HUES6 (cell line): Measurements from ENCODE around the gene NUP210.

Experiments
- H3K27ac ChIP-seq: 2 replicates; pipeline ENCODE4 v1.7.0; 2013; ENCODE audit warnings: low read depth, mild to moderate bottlenecking, low read length, inconsistent platforms
- H3K27me3 ChIP-seq: 2 replicates; pipeline ENCODE4 v1.6.1; 2013; ENCODE audit warnings: low read length; ENCODE audit not compliant: control insufficient read depth, insufficient read depth
- H3K36me3 ChIP-seq: 2 replicates; pipeline ENCODE4 v1.6.1; 2013; ENCODE audit warnings: low read length; ENCODE audit not compliant: control insufficient read depth, insufficient read depth
- H3K4me1 ChIP-seq: 2 replicates; pipeline ENCODE4 v1.6.1; 2013; ENCODE audit warnings: low read length; ENCODE audit not compliant: control insufficient read depth, insufficient read depth
- H3K4me3 ChIP-seq: 2 replicates; pipeline ENCODE4 v1.5.1; 2013; ENCODE audit warnings: low read depth, low read length
- H3K9ac ChIP-seq: one replicate; pipeline ENCODE4 v1.6.1; 2013; ENCODE audit warnings: mild to moderate bottlenecking, low read length
- H3K9me3 ChIP-seq: 2 replicates; pipeline ENCODE4 v1.6.1; 2013; ENCODE audit warnings: low read depth, low read length; ENCODE audit not compliant: control insufficient read depth, insufficient read depth

The NUP210 gene

DNA sequence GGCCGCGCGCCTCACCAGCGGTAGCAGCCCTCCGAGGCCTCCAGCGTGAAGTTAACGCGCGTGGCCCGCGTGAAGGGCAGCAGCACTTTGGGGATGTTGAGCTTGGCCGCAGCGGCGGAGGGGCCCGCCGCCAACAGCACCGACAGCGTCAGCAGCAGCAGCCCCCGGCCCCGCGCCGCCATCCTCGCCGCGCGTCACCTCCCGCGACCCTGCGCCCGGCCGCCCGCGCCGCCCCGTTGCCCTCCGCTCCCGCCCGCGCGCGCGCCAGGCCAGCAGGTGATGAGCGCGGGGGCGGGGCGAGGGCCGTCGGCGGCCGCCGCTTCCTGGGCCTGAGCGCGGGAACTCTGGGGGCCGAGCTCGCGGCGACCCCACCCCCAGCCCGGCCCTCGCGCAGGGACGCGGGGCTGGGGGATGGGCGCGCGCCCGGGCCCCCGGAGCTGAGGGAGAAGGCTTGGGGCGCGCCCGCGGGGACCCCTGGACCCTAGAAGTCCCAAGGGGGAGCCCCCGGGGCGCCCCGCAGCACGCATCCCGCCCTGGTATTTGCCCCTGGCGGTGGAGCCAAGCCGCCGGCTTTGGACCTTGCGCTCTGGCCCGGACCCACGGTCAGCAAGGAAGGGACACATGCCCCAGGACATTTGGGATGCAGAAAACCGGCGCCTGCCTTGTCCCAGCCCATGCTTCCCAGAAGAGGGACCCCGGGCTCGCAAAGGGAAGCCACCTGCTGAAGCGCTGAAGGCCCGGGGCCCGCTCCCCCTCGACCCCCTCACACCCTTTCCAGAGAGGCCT, at the start of gene NUP210:
Gene NUP210 (minus strand): TSS at position 278 of the 786 bp plus-strand sequence. CDS start 96 bp downstream, at position 182.
- no peaks in the 10 kb centered on the region; the same call in 1 of the 2 replicates for H3K9me3 ChIP-seq
- peak within 1 kb of the TSS; percentile 79 for H3K9ac ChIP-seq
- peaks cover 34% of the 10 kb centered on the region for H3K27me3 ChIP-seq
- no peak within 1 kb of the TSS for H3K27ac ChIP-seq
- H3K4me3 ChIP-seq: peak within 1 kb of the TSS; percentile 67
- peaks cover 25% of the 10 kb centered on the region for H3K4me1 ChIP-seq
- H3K36me3 ChIP-seq: no peaks in the 10 kb centered on the region

GRCh38 chr3:13466781-13467180, 46.7 kb upstream of the NUP210 start:
- no peak overlapping the region for H3K4me3 ChIP-seq
- H3K36me3 ChIP-seq: no peaks in the 10 kb centered on the region
- no peaks in the 10 kb centered on the region for H3K9me3 ChIP-seq
- no peak overlapping the region for H3K27ac ChIP-seq
- no peak overlapping the region for H3K9ac ChIP-seq
- 0 out of 2 replicates have a peak, but pooled peaks cover 3% of the 10 kb centered on the region for H3K27me3 ChIP-seq
- H3K4me1 ChIP-seq: no peaks in the 10 kb centered on the region; the same call in 1 of the 2 replicates

DNA sequence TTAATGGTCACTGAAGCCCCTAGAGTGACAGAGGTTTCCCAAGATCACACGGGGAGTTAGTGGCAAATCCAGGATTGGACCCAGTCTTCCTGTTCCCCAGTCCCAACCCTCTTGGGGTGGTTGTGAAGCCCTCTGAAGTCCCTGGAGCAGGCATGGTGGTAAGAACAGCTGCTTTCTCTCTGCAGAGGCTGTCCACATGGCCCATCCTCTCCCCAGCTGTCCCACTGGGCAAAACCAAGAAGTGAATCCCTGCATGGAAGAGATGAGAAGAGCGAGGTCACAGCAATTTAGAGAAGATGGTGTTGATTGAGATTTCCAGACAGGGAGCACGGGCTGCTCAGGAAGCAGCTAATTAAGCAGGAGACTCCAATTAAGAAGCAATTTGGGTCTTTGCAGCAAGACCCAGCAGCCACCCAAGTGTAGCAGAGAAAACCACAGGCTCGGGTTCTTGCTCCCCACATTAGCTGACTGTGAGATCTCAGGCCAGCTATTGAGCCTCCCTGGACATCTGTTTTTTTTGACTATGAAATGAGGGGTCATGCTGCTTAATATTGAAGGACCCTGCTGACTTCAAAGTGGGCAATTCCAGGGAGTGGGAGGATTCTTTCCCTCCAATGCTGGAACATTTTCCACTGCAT, 45.2 kb upstream of the NUP210 start:
- H3K4me3 ChIP-seq: no peak overlapping the region
- no peak overlapping the region for H3K9ac ChIP-seq

DNA sequence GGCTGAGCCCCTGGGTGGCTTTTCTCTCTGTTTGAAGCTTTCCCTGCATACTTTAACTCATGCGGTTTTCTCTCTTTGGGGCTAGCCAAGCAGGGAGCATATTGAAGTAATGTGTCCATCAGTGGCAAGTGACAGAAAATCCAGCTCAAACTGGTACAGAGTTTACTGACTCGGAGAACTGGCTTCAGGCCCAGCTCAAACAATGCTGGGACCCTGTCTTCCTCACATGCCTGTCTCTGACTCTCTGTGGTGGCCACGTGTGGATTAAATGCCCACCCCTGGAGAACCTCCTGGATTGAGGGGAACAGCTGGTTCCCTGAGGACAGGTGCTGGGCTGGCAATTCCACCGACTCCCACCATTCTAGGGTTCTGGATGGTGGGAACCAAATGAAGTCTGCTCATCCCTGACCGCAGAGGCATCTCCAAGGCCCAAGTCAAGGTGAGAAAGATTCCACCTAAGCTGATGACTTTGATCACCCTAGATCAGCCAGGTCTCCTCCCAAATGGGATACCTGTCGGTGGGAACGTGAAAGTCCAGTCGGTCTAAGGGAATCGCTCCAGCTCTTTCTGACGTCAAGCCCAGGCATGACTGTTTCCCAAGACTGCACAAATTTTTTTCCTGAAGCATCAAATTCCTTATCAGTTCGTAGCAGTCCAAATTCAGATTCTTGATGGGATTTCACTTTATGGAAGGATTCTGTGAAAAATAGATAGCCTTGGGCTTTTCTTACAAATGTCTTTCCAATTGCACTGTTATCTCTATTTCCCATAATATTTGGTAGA, 43.7 kb upstream of the NUP210 start:
- no peak overlapping the region for H3K4me3 ChIP-seq
- H3K27ac ChIP-seq: no peak overlapping the region
- H3K36me3 ChIP-seq: no peaks in the 10 kb centered on the region
- peaks cover 4% of the 10 kb centered on the region; the same call in 1 of the 2 replicates for H3K4me1 ChIP-seq
- no peak overlapping the region for H3K9ac ChIP-seq
- H3K9me3 ChIP-seq: no peaks in the 10 kb centered on the region
- peaks cover 21% of the 10 kb centered on the region for H3K27me3 ChIP-seq

More for the DNA sequence above, 45.2 kb upstream of the NUP210 start:
- Histone ChIP-seq H3K36me3 (no peaks in the 10 kb centered on the region), H3K27ac (no peak overlapping the region), H3K27me3 (peaks cover 11% of the 10 kb centered on the region), H3K4me1 (peaks cover 4% of the 10 kb centered on the region; the same call in 1 of the 2 replicates), H3K9me3 (no peaks in the 10 kb centered on the region)

- Histone ChIP-seq H3K4me3 (no peak overlapping the region), H3K27ac (no peak overlapping the region), H3K27me3 (peaks cover 21% of the 10 kb centered on the region), H3K36me3 (no peaks in the 10 kb centered on the region), H3K4me1 (peaks cover 4% of the 10 kb centered on the region; the same call in 1 of the 2 replicates), H3K9ac (no peak overlapping the region), H3K9me3 (no peaks in the 10 kb centered on the region)
Measured at GRCh38 chr3:13462822-13463221, 42.7 kb upstream of the NUP210 start.

- H3K9ac ChIP-seq: no peak overlapping the region
- H3K36me3 ChIP-seq: no peaks in the 10 kb centered on the region
- no peak overlapping the region for H3K27ac ChIP-seq
- H3K27me3 ChIP-seq: peaks cover 21% of the 10 kb centered on the region
- peaks cover 4% of the 10 kb centered on the region; the same call in 1 of the 2 replicates for H3K4me1 ChIP-seq
- H3K9me3 ChIP-seq: no peaks in the 10 kb centered on the region
- no peak overlapping the region for H3K4me3 ChIP-seq
Measured at GRCh38 chr3:13462125-13462629, 42.1 kb upstream of the NUP210 start.

DNA sequence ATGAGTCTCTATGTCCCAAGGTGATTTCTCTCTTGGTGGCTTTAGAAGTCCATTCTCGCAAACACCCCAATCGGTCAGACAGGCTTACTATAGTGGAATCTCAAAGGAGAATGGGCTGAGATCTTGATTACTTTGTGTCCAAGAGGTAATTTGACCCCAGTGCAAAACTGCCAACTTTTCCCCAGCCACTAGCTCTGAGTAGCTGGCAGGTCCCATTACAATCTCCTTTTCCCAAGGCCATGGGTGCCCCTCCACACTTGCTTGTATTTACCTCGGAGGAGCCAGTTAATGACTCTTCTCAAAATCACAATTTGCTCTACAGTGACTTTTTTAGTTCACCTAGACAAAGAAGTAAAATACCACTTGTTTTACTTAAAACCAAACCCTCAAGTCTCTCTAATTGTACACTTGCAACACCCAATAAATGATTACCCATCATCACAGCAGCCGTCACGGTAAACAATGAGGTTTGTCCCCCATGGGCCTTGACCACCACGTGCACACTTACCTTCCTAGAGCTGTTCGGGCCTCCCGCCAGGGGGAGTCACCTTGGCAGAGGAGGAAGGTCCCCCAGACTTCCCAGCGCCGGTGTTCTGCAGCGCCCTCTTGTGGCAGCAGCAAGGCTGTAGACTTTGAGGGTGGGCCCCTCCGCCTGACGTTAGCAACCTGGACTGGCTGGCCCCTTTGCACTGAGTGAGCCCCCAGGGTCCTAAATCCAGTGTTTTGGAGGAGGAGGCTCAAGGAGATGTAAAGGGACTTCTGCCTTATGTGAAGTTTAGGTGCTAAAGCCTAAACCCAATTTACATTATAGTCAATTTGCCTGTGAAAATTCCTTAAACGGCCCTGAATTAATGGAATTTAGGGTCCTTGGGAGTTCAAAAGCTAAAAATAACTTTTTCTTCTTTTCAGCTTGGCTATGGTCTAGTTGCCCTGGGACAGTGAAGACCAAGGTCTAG, 41.3 kb upstream of the NUP210 start:
- Histone ChIP-seq H3K27me3 (peaks cover 21% of the 10 kb centered on the region), H3K36me3 (no peaks in the 10 kb centered on the region), H3K4me3 (no peak overlapping the region), H3K9me3 (no peaks in the 10 kb centered on the region), H3K4me1 (peaks cover 4% of the 10 kb centered on the region; the same call in 1 of the 2 replicates), H3K27ac (no peak overlapping the region), H3K9ac (no peak overlapping the region)

GRCh38 chr3:13460341-13460736, 40.2 kb upstream of the NUP210 start:
- Histone ChIP-seq H3K36me3 (no peaks in the 10 kb centered on the region), H3K4me3 (no peak overlapping the region), H3K9me3 (no peaks in the 10 kb centered on the region), H3K27ac (no peak overlapping the region), H3K9ac (no peak overlapping the region), H3K4me1 (peaks cover 4% of the 10 kb centered on the region; the same call in 1 of the 2 replicates), H3K27me3 (peaks cover 21% of the 10 kb centered on the region)

DNA sequence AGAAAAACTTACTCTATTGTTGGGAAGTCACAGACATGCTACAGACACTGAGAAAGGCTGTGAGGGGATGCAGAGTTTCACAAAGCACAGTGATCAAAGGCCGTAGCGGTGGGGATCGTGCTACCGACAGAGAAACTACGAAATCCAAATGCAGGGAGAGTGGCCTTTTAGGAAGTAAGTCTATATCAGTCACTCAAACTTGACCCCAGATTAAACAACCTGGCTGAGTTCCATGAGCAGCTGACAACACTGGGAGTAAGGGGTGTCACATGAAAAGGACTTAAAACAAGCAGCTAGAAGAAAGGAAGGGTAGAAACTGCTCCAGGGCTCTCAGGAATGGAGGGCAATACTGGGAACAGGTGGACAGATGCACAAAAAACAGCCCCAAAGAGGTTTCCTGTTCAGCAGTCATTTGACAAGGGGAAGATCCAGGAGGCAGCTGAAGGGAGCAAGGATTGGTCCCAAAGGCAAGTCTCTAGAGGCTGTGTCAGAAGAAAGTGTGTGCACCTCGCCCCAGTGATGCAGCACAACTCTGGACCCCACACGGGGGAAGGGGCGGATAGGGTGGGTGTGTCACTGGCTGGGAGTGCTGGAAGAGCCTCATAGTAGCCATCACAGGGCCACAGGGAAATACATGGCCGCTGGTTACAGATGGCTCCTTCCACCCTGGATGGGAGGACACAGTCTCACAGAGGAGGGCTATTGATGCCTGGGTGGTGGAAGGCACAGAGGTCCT, 39.7 kb upstream of the NUP210 start:
- Histone ChIP-seq H3K4me3 (no peak overlapping the region), H3K4me1 (0 out of 2 replicates have a peak, but pooled peaks cover 4% of the 10 kb centered on the region), H3K9me3 (no peaks in the 10 kb centered on the region), H3K27me3 (peaks cover 21% of the 10 kb centered on the region), H3K9ac (no peak overlapping the region), H3K27ac (no peak overlapping the region), H3K36me3 (no peaks in the 10 kb centered on the region)
